Endothelial cell (in vitro differentiated cells): ENCODE results near the gene ZNF143. TPM values are rescaled to one million over a fixed set of nuclear protein-coding genes. Genes with fewer than 3 reads are reported as not detected.

ENCODE experiments used
- DNase-seq: peaks from one replicate; pipeline ENCODE4 v3.0.0; 2021; ENCODE audit warnings: low spot score
- H3K27ac Mint-ChIP-seq: one replicate; pipeline ENCODE4 v1.8.0; 2021; ENCODE audit warnings: mixed read lengths, inconsistent platforms; ENCODE audit not compliant: unreplicated experiment
- H3K27me3 Mint-ChIP-seq: one replicate; pipeline ENCODE4 v1.8.0; 2021; ENCODE audit warnings: mild to moderate bottlenecking, moderate library complexity, mixed read lengths, inconsistent platforms; ENCODE audit not compliant: unreplicated experiment
- H3K36me3 Mint-ChIP-seq: one replicate; pipeline ENCODE4 v1.8.0; 2021; ENCODE audit warnings: mild to moderate bottlenecking, low read depth, mixed read lengths, inconsistent platforms; ENCODE audit not compliant: unreplicated experiment
- H3K4me1 Mint-ChIP-seq: one replicate; pipeline ENCODE4 v1.8.0; 2021; ENCODE audit warnings: mild to moderate bottlenecking, mixed read lengths, inconsistent platforms; ENCODE audit not compliant: unreplicated experiment
- H3K4me3 Mint-ChIP-seq: one replicate; pipeline ENCODE4 v1.8.0; 2021; ENCODE audit warnings: mild to moderate bottlenecking, mixed read lengths, inconsistent platforms; ENCODE audit not compliant: unreplicated experiment
- H3K9me3 Mint-ChIP-seq: one replicate; pipeline ENCODE4 v1.8.0; 2021; ENCODE audit warnings: mixed read lengths, inconsistent platforms; ENCODE audit not compliant: unreplicated experiment
- total RNA-seq: library from RNA; stranded (reverse); fragmentation: NEBNext Ultra II Directional; extraction: Animal tissue kit (Norgen Biotek cat#: 25700); gene quantifications from one replicate; pipeline ENCODE4 v1.2.1, GENCODE V29; 2021; ENCODE audit not compliant: unreplicated experiment
- TF ChIP-seq, protein P1 (sequence below): fragments of 200-600 bp; sonication (generic); IDR thresholded peaks from one replicate; pipeline ENCODE4 v1.5.0; 2021; ENCODE audit warnings: antibody characterized with exemption; ENCODE audit not compliant: unreplicated experiment

The ZNF143 gene
- total RNA-seq, 1 donor from 2014 or later = 27.2 TPM

- no peak for DNase-seq
- peak overlapping the region; percentile 33 for H3K27ac Mint-ChIP-seq
- peaks cover 15% of the 10 kb centered on the region for H3K36me3 Mint-ChIP-seq
Observed at GRCh38 chr11:9576701-9577381, 116.0 kb downstream of the ZNF143 start.

DNA sequence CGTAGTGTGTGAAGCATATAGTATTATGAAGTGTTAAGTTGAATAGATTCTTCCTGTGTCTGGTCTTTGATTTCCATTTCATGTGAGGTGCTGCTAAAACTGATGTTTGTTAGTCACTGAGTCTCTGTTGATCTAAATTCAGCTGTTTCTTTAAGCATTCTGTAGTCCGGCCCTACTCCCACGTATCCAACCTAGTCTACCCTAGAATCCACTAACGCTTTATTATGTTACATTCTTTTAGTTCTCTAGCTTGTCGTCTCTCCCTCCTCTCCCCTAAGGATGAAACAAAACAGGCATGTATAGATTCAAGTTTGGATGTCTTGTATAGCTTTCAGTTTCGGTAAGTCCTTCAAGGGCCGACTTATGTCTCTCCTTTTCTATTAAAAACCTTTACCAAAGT is 116.7 kb downstream of the ZNF143 start:
- TF ChIP-seq, protein P1, sequence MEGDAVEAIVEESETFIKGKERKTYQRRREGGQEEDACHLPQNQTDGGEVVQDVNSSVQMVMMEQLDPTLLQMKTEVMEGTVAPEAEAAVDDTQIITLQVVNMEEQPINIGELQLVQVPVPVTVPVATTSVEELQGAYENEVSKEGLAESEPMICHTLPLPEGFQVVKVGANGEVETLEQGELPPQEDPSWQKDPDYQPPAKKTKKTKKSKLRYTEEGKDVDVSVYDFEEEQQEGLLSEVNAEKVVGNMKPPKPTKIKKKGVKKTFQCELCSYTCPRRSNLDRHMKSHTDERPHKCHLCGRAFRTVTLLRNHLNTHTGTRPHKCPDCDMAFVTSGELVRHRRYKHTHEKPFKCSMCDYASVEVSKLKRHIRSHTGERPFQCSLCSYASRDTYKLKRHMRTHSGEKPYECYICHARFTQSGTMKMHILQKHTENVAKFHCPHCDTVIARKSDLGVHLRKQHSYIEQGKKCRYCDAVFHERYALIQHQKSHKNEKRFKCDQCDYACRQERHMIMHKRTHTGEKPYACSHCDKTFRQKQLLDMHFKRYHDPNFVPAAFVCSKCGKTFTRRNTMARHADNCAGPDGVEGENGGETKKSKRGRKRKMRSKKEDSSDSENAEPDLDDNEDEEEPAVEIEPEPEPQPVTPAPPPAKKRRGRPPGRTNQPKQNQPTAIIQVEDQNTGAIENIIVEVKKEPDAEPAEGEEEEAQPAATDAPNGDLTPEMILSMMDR = no peak
- Mint-ChIP-seq H3K9me3 (no peaks in the 10 kb centered on the region), H3K27me3 (peaks cover 13% of the 10 kb centered on the region), H3K27ac (no peak overlapping the region), H3K36me3 (peaks cover 15% of the 10 kb centered on the region), H3K4me1 (peaks cover 21% of the 10 kb centered on the region), H3K4me3 (peak overlapping the region; percentile 10)
- no peak for DNase-seq

More at GRCh38 chr11:9576701-9577381, 116.0 kb downstream of the ZNF143 start:
- TF ChIP-seq, protein P1 = no peak
- Mint-ChIP-seq H3K9me3 (no peaks in the 10 kb centered on the region), H3K4me3 (peak overlapping the region; percentile 28), H3K4me1 (peaks cover 21% of the 10 kb centered on the region), H3K27me3 (peaks cover 13% of the 10 kb centered on the region)

Other genes with a start within 250 kb of the ZNF143 start
- gene DENND5A, start 195.7 kb upstream of the ZNF143 start, total RNA-seq = 59.5 TPM
- gene TMEM41B, start 146.4 kb upstream of the ZNF143 start, total RNA-seq = 31.6 TPM
- gene IPO7, start 76.4 kb upstream of the ZNF143 start, total RNA-seq = 106 TPM
- 24.0 TPM for gene WEE1, start 112.7 kb downstream of the ZNF143 start, total RNA-seq
- 36.0 TPM for gene SWAP70, start 203.1 kb downstream of the ZNF143 start, total RNA-seq